Duodenal mucosa (tissue), 2 donors: ENCODE measurements around the gene F12.
A peak's percentile ranks its signal among the peaks of the same experiment; 100 is the strongest.
"Not testable (repeated sequence)": the region's sequence is repeated elsewhere in the genome, so short reads cannot be mapped to it uniquely, and the experiment has no call there.

Source experiments
- H3K27ac ChIP-seq: one replicate; pipeline ENCODE4 v1.7.0; 2013; ENCODE audit warnings: low read depth, low read length
- H3K27me3 ChIP-seq, 2 donors: one replicate each; pipeline ENCODE4 v1.7.0; 2013; ENCODE audit warnings: low read length in 2 of 2, control low read depth in 1 of 2; ENCODE audit not compliant: insufficient read depth in 2 of 2, control insufficient read depth in 1 of 2
- H3K36me3 ChIP-seq, 2 donors: one replicate each; pipeline ENCODE4 v1.7.0; 2013; ENCODE audit warnings: low read length in 2 of 2, control low read depth in 1 of 2; ENCODE audit not compliant: insufficient read depth in 2 of 2, control insufficient read depth in 1 of 2
- H3K4me1 ChIP-seq, 2 donors: one replicate each; pipeline ENCODE4 v1.7.0; 2013; ENCODE audit warnings: low read length in 2 of 2, control low read depth in 1 of 2; ENCODE audit not compliant: insufficient read depth in 2 of 2, control insufficient read depth in 1 of 2
- H3K4me3 ChIP-seq, 2 donors: one replicate each; pipeline ENCODE4 v1.7.0; 2013; ENCODE audit warnings: low read length in 2 of 2, low read depth in 1 of 2
- H3K9ac ChIP-seq, 2 donors: one replicate each; pipeline ENCODE4 v1.7.0; 2013; ENCODE audit warnings: low read length in 2 of 2, low read depth in 1 of 2
- H3K9me3 ChIP-seq, 2 donors: one replicate each; pipeline ENCODE4 v1.7.0; 2013; ENCODE audit warnings: low read length in 2 of 2, control low read depth in 1 of 2; ENCODE audit not compliant: control insufficient read depth in 1 of 2

The F12 gene

DNA sequence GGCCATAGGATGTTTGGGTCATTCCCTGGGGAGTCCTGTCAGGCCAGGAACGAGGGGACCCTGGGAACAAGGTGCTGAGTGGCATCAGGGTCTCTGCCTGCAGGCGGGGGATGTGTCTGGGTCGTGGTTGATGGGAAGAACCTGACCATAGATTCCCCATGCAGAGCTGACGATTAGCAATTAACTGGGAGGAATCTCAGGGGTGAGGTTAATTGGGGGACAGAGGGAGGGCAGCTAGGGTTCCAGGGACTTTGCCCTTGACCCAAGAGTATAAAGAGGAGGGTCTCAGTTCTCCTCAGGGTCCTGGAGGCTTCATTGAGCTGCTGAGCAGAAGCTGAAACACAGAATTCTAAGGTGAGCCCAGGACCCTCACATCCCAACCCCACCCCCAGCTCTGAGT is 25.2 kb downstream of the F12 start, which contains the start of gene SLC34A1:
Gene SLC34A1, plus strand, starts transcription at position 301 of the 400 bp plus-strand sequence. CDS start 1,308 bp downstream, outside the sequence.
- no peak within 1 kb of the TSS for H3K9ac ChIP-seq
- no peaks in the 10 kb centered on the region for H3K9me3 ChIP-seq
- H3K4me1 ChIP-seq: peaks cover 2 to 7% of the 10 kb centered on the region in 2 donors
- H3K27ac ChIP-seq: no peak within 1 kb of the TSS
- H3K4me3 ChIP-seq: no peak within 1 kb of the TSS
- no peaks in the 10 kb centered on the region for H3K36me3 ChIP-seq
- H3K27me3 ChIP-seq: peaks cover 5% of the 10 kb centered on the region in 2 donors

GRCh38 chr5:177383181-177383580 is 26.2 kb downstream of the F12 start:
- Histone ChIP-seq H3K9me3 (no peaks in the 10 kb centered on the region), H3K36me3 (no peaks in the 10 kb centered on the region), H3K9ac (no peak overlapping the region), H3K27ac (no peak overlapping the region), H3K4me3 (no peak overlapping the region), H3K4me1 (no peaks in the 10 kb centered on the region), H3K27me3 (peaks cover 5% of the 10 kb centered on the region in 2 donors)

DNA sequence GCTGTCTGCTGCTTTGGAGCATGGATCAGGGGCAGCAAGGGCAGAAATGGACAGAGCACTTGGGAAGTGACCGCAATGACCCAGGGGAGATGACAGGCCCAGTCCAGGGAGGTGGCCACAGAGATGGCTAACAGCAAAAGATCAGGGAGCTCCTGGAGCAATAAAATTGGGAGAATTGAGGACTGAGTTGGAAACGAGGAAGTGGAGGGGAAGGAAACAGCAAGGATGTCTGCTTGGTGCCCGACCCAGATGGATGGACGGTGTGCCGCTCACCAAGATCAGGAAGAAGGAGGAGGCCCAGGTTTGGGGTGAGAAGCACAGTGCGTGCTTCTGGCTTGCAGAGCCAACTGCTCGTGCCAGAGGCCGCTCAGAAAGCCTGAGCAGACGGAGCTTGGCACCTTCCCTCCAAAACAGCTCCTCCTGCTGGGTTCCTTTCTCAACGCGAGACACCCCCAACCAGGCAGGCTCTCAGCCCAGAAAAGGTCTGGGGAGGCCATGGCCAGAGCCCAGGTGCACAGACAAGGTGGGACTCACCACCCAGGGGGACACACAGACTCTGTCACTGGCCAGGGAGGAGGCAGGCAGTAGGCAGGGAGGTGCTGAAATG is 26.8 kb downstream of the F12 start:
- no peaks in the 10 kb centered on the region for H3K4me1 ChIP-seq
- H3K27me3 ChIP-seq: peaks cover 5% of the 10 kb centered on the region in 2 donors
- H3K27ac ChIP-seq: no peak overlapping the region
- H3K9ac ChIP-seq: no peak overlapping the region
- H3K4me3 ChIP-seq: no peak overlapping the region
- no peaks in the 10 kb centered on the region for H3K36me3 ChIP-seq
- H3K9me3 ChIP-seq: no peaks in the 10 kb centered on the region

DNA sequence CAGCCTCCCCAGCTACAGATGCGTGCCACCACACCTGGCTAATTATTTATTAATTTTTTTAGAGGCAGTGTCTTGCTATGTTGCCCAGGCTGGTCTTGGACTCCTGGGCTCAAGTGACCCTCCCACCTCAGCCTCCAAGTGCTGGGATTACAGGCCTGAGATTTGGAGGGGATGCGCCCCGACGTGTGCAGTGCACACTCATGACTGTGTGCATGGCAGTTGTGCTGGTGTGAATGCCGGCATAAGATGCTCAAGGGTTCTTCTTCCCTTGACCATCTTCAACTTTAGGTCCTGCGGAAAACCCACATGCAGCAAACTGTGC is 28.6 kb downstream of the F12 start:
- no peak overlapping the region for H3K9ac ChIP-seq
- H3K27me3 ChIP-seq: peaks cover 5% of the 10 kb centered on the region in 2 donors
- no peaks in the 10 kb centered on the region for H3K9me3 ChIP-seq
- no peak overlapping the region for H3K27ac ChIP-seq
- no peaks in the 10 kb centered on the region for H3K4me1 ChIP-seq
- H3K36me3 ChIP-seq: no peaks in the 10 kb centered on the region
- no peak overlapping the region for H3K4me3 ChIP-seq

GRCh38 chr5:177378884-177379883 is 30.2 kb downstream of the F12 start:
- no peak overlapping the region for H3K9ac ChIP-seq
- H3K36me3 ChIP-seq: no peaks in the 10 kb centered on the region
- H3K9me3 ChIP-seq: no peaks in the 10 kb centered on the region
- H3K4me1 ChIP-seq: no peaks in the 10 kb centered on the region
- peaks cover 0 to 5% of the 10 kb centered on the region in 2 donors for H3K27me3 ChIP-seq
- H3K27ac ChIP-seq: no peak overlapping the region
- H3K4me3 ChIP-seq: no peak overlapping the region

- Histone ChIP-seq H3K36me3 (peaks cover 0 to under 1% of the 10 kb centered on the region in 2 donors), H3K4me1 (no peaks in the 10 kb centered on the region), H3K9ac (no peak overlapping the region), H3K4me3 (no peak overlapping the region), H3K9me3 (no peaks in the 10 kb centered on the region), H3K27me3 (peaks cover 0 to 3% of the 10 kb centered on the region in 2 donors), H3K27ac (peak overlapping the region; percentile 6)
Measured at GRCh38 chr5:177377851-177378776, 31.2 kb downstream of the F12 start.

- Histone ChIP-seq H3K27me3 (no peaks in the 10 kb centered on the region), H3K27ac (no peak overlapping the region), H3K9ac (no peak overlapping the region), H3K36me3 (peaks cover 0 to 4% of the 10 kb centered on the region in 2 donors), H3K4me1 (peaks cover 12 to 13% of the 10 kb centered on the region in 2 donors), H3K4me3 (no peak overlapping the region), H3K9me3 (no peaks in the 10 kb centered on the region)
Measured at GRCh38 chr5:177376107-177376506, 33.3 kb downstream of the F12 start.

GRCh38 chr5:177375516-177375915 is 33.8 kb downstream of the F12 start:
- not testable (repeated sequence) for H3K27ac ChIP-seq

DNA sequence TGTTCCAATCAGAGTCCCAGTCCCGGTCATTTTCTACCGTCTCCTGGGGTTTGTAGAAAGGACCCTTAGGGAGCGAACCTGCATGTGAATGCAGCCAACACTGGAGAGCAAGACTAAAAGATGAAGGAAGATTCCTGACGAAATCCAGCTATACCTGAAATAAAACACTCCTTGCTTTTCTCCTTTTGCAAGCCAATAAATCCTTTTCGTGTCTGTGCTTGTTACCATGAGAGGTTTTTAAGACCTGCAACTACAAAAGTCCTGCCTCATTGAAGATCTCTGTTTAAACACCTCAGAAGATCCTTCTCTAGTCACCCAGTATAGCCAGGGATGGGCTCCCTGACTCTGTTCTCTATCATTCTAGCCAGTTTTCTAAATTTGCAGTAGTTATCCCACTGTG is 35.2 kb downstream of the F12 start:
- H3K9ac ChIP-seq: no peak overlapping the region
- no peak overlapping the region for H3K27ac ChIP-seq
- H3K27me3 ChIP-seq: no peaks in the 10 kb centered on the region
- H3K4me3 ChIP-seq: no peak overlapping the region
- H3K4me1 ChIP-seq: peaks cover 26 to 27% of the 10 kb centered on the region in 2 donors
- peaks cover 0 to 4% of the 10 kb centered on the region in 2 donors for H3K36me3 ChIP-seq
- H3K9me3 ChIP-seq: no peaks in the 10 kb centered on the region

More at GRCh38 chr5:177375516-177375915, 33.8 kb downstream of the F12 start:
- not testable (repeated sequence) for H3K9me3 ChIP-seq, H3K36me3 ChIP-seq, H3K9ac ChIP-seq, H3K4me3 ChIP-seq, H3K27me3 ChIP-seq
- H3K4me1 ChIP-seq: peaks cover 13 to 14% of the 10 kb centered on the region in 2 donors
